Cardiac muscle cell (in vitro differentiated cells and primary cell): ENCODE data around the gene LMO1. TPM values are rescaled to one million over a fixed set of nuclear protein-coding genes. Genes with fewer than 3 reads are reported as not detected.
A peak's percentile ranks its signal among the peaks of the same experiment; 100 is the strongest.

ENCODE experiments used
- DNase-seq, 2 donors: peaks; one replicate each; pipeline versions ENCODE4 v3.0.0 to v3.0.0-alpha.2; 2010 to 2017; ENCODE audit warnings: low read depth in 1 of 2, low spot score in 1 of 2
- H3K27ac ChIP-seq: fragments of 200-600 bp; sonication (generic); 2 replicates; pipeline ENCODE4 v1.5.1; 2016
- H3K27me3 ChIP-seq: fragments of 200-600 bp; sonication (generic); 2 replicates; pipeline ENCODE4 v1.6.0; 2016; ENCODE audit warnings: control low read depth
- H3K36me3 ChIP-seq: fragments of 200-600 bp; sonication (generic); 2 replicates; pipeline ENCODE4 v1.5.1; 2016; ENCODE audit warnings: control low read depth
- H3K4me1 ChIP-seq: fragments of 200-600 bp; sonication (generic); 2 replicates; pipeline ENCODE4 v1.8.1; 2017; ENCODE audit warnings: low read depth, mild to moderate bottlenecking, mixed run types
- H3K4me3 ChIP-seq: fragments of 200-600 bp; sonication (generic); 2 replicates; pipeline ENCODE4 v1.5.1; 2016; ENCODE audit warnings: mild to moderate bottlenecking
- H3K9me3 ChIP-seq: fragments of 200-600 bp; sonication (generic); 2 replicates; pipeline ENCODE4 v1.5.1; 2017; ENCODE audit warnings: low read depth, mild to moderate bottlenecking, control low read depth
- CTCF ChIP-seq: IDR thresholded peaks from 2 replicates; pipeline ENCODE4 v1.5.1; 2012; ENCODE audit warnings: low read depth, mild to moderate bottlenecking, low read length
- polyA plus RNA-seq: library from polyadenylated mRNA; unstranded; fragments of >200 nt; fragmentation: Nextera tagmentation; extraction: Ambion mirVana; gene quantifications from 2 replicates; pipeline ENCODE4 v1.2.1, GENCODE V29; 2016
- total RNA-seq: library from RNA; depleted of rRNA; stranded (reverse); fragments of >200 nt; gene quantifications from 2 replicates; pipeline ENCODE4 v1.2.3, GENCODE V29; 2016

LMO1 gene
- total and polyA plus RNA-seq, 2 experiments from 2014 or later = 0.45 to 3.6 TPM

DNA sequence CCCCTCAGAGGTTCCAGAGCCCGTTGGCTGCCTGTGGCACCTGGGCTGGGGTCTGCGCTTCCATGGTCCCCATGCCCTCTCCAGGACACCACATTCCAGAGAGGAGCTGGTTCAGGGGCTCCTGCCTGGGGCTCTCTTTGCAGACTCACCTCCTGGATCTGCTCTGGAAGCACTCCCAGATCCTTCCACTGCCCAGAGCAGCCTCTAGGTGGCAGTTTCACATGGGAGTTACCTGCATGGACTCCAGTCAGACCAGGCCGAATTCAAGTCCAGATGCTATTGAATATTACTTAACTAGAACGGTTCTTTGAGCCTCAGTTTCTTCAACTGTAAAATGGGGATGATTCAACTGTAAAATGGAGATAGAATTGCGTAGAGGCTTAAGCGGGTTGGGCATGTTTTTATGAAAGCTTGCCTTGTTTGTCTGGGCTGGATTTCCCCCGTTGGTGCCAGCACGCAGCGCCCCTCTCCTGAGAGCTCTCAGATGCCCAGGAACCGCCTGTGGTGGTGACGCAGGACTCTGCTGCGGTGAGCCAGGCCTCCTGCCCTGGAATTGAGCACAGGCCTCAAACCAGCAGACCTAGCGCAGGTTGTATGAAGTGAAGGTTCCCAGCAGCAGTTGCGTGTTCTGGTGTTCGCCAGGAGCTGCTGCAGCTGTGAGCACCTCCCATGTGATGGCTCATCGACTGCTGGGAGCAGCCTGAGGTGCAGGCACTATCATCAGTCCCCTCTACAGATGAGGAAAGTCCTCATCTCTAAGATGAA, 44.2 kb downstream of the LMO1 start:
- no peaks in the 10 kb centered on the region for H3K4me1 ChIP-seq
- H3K27ac ChIP-seq = no peak overlapping the region
- no peaks in the 10 kb centered on the region for H3K9me3 ChIP-seq
- TF ChIP-seq CTCF = peak; percentile 86
- H3K36me3 ChIP-seq = no peaks in the 10 kb centered on the region
- no peak overlapping the region for H3K4me3 ChIP-seq
- H3K27me3 ChIP-seq = peaks cover 2% of the 10 kb centered on the region
- DNase-seq = peak; percentile 60 to 69

DNA sequence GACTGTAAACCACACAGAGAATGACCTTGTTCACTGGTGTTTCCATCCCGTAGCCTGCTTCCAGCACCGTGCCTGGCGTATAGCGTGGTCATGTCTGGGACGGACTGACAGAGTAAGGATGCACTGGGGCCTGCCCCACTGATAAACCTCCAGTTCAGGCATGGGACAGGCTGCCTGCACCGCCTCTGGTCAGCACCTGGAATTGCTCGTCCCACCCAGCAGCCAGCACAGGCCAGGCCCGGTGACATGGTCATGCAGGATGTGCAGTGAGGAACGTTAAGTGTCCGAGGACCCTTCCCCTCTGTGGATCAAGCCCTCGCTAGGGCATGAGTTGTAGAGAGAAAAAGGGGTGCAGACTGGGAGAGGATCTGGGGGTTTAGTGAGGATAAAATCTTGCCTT, 44.8 kb downstream of the LMO1 start:
- TF ChIP-seq CTCF = no peak
- H3K27me3 ChIP-seq = peaks cover 7% of the 10 kb centered on the region
- no peak overlapping the region for H3K4me3 ChIP-seq
- H3K36me3 ChIP-seq = no peaks in the 10 kb centered on the region
- no peaks in the 10 kb centered on the region for H3K4me1 ChIP-seq
- DNase-seq = no peak
- H3K27ac ChIP-seq = no peak overlapping the region
- no peaks in the 10 kb centered on the region for H3K9me3 ChIP-seq

DNA sequence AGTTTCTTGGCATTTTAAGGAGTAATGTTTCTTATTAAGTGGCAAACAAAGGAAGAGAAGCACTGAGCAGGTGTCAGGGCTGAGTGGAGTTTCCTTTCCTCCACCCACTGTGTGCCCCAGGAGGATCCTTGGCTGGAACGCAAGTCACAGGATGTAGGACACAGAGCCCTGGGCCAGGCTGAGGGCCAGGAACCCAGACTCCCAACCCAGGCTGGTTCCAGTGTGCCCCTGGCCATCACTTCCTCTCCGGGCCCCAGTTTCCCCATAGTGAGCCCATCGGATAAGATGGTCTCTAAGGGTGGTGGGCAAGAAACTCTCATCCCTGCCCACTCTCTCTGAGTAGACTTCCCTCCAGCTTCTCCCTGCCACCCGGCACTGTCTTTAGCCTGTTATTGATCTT, 45.3 kb downstream of the LMO1 start:
- Histone ChIP-seq H3K4me1 (no peaks in the 10 kb centered on the region), H3K27ac (no peak overlapping the region), H3K4me3 (no peak overlapping the region), H3K27me3 (peaks cover 7% of the 10 kb centered on the region), H3K9me3 (no peaks in the 10 kb centered on the region), H3K36me3 (no peaks in the 10 kb centered on the region)
- no peak for TF ChIP-seq CTCF
- DNase-seq = no peak

DNA sequence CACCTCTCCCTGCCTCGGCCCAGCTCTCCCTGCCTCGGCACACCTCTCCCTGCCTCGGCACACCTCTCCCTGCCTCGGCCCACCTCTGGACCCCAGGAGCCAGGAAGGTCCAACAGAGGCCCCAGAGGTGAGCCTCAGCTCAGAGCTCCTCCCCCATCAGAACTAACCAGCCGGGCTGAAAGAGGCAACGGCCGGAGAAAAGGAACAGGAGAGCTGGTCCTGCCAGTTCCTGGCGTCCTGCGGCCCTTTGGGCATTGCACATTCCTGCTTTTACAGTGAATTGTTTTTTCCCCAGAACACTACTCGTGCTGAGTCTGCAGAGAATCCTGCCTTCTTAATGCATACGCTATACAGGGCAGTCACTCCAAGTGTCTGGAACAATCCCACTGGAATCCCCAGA, 45.8 kb downstream of the LMO1 start:
- no peak for DNase-seq

DNA sequence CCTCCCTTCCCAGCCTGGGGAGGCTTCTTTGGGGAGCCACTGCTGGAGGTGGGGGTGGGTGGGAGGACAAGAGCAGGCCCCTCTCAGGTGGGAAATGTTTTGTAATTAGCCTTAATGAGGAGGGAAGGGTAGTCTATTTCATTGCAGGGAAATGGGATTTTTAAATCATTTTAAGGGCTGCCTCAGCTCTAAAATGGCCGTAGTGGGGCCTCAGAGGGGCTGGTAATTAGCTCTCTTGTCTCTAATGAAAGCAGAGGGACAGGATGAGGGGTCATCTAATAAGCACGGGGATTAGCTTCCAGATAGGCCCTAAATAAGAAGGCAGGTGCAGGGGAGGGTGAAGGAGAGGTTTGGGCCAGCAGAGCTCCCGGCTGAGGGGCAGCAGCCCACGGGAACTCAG, 46.5 kb downstream of the LMO1 start:
- no peak overlapping the region for H3K4me3 ChIP-seq
- H3K27ac ChIP-seq = no peak overlapping the region
- DNase-seq = no peak
- no peaks in the 10 kb centered on the region for H3K9me3 ChIP-seq
- no peak for TF ChIP-seq CTCF
- H3K4me1 ChIP-seq = no peaks in the 10 kb centered on the region
- peaks cover 12% of the 10 kb centered on the region for H3K27me3 ChIP-seq
- H3K36me3 ChIP-seq = no peaks in the 10 kb centered on the region

More for the DNA sequence above, 45.8 kb downstream of the LMO1 start:
- H3K36me3 ChIP-seq = no peaks in the 10 kb centered on the region
- no peak overlapping the region for H3K27ac ChIP-seq
- H3K27me3 ChIP-seq = peaks cover 8% of the 10 kb centered on the region
- no peaks in the 10 kb centered on the region for H3K4me1 ChIP-seq
- H3K9me3 ChIP-seq = no peaks in the 10 kb centered on the region
- H3K4me3 ChIP-seq = no peak overlapping the region
- TF ChIP-seq CTCF = no peak
